Inferior parietal cortex (tissue), 1 donor: ENCODE data around the gene CHSY1.

Experiments used
- DNase-seq: peaks from one replicate; pipeline ENCODE4 v3.0.0-alpha.2; 2016; ENCODE audit errors: extremely low spot score

CHSY1 gene

DNA sequence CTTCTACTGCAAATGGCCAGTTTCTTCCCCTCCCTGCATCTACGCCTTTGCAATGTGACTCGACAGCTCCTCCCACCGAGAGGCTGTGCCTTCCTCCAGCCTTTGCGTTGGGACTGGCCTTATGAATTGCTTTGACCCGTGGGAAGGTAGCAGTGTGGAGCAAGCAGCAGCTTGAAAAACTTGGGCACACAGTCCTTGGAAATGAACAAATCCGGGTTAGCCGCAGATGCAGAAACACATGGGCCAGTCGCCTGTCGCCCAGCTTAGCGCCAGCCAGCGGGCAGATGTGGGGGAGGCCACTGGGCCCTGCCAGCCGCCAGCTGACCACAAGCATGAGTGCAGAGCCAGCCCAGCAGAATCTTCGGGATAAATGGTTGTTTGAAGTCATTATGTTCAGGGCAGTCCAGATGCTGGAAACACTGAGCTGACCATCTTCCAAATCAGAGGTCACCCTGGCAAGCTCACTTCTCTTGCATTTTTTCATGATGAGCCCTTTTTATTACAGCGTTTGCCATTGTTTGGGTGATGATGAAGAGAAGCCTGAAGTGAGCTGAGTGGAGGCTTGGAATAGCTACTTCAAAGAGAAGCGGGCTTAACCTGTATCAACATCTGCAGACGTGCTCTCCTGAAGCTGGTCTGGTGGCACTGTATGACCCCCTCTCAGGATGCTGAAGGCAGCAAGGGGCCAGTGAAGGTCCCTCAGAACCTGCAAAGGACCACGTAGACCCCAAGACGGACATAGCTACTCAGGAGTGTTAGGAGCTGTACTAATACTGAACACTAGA is 15.7 kb upstream of the CHSY1 start:
- DNase-seq, result peak; percentile 41

DNA sequence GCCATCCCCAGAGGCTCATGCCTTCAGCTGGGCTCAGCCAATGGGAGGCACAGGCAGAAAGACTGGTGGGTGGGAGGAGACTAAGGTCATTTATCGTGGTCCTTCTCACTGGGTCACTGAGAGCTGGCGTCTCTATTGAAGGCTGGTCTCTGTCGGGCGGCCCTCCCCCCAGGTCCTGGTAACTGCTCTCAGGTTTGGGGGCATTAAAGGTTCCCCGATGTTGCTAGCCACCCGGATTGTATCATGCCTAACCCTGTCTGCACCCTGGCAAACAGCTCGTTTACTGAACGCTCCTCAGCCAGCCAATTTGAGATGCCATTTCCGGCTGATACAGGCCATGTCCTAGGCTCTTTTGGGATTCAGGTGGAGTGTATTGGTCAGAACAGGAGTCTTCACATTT is 14.9 kb upstream of the CHSY1 start:
- DNase-seq, result no peak

DNA sequence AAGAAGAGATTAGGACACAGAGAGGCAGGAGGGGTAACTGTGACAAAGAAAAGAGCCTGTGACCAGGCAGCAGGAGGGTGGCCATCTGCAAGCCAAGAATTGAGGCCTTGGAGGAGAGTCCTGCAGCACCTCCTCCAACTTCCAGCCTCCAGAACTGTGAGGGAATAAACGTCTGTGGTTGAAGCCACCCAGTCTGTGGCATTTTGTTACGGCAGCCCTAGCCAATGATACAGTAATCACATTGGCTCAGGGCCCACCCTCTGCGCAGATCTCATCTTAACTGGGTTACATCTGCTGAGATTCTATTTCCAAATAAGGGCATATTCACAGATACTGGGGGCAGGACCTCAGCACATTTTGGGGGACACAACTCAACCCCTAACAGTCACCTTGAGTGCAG is 14.2 kb upstream of the CHSY1 start:
- DNase-seq, result no peak

DNA sequence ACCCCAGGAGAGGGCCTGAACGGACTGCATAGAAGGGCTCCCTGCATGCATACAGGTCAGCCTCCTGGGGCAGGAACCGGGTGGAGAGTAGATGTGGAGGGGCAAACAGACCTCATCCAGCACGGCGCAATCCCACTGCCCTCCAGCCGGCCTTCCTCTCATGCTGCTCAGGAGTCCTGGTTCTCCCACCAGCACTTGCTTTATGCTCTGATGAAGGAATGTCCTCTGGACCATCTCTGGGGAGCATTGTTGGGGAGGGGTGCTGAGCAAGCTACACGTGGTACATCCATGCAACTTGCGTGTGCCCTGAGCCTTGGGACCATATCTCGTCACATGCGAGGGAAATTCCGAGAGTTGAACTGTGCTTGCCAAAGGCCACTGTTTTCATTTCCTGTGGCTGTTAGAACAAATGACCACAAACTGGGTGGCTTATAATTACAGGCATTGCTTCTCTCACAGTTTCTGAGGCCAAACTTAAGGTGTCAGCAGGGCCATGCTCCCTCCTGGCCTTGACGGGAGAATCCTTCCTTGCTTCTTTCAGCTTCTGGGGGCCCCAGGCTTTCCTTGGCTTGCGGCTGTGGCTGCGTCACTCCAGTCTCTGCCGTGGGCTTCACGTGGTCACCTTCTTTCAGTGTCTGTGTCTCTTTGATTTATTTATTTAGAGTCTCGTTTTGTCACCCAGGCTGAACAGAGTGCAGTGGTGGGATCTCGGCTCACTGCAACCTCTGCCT is 13.2 kb upstream of the CHSY1 start:
- no peak for DNase-seq

DNA sequence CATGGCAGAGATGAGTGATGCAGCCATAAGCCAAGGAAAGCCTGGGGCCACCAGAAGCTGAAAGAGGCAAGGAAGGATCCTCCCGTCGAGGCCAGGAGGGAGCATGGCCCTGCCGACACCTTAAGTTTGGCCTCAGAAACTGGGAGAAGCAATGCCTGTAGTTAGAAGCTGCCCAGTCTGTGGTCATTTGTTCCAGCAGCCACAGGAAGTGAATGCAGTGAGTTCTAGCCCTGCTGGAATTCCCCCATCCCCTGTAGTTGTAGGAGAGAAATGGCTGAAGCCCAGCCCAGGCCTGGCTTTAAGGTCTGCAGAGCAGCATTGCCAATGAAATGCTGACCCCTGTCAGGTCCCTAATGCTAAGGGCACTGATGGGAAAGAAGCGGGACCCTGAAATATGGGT is 12.2 kb upstream of the CHSY1 start:
- no peak for DNase-seq

DNA sequence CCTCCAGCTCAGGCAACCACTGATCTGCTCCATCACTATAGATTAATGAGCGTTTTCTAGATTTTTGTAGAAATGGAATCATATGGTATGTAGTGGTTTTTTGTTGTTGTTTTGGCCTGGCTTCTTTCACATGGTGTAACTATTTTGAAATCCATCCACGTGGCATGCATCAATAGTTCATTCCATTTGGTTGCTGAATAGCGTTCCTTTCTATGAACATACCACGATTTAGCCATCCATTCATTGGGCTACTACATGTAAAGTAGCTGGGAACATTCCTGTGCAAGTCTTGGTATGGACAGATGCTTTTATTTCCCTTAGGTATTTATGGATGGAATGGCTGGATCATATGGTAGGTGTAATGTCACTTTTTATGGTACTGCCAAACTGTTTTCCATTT is 10.7 kb upstream of the CHSY1 start:
- no peak for DNase-seq

DNA sequence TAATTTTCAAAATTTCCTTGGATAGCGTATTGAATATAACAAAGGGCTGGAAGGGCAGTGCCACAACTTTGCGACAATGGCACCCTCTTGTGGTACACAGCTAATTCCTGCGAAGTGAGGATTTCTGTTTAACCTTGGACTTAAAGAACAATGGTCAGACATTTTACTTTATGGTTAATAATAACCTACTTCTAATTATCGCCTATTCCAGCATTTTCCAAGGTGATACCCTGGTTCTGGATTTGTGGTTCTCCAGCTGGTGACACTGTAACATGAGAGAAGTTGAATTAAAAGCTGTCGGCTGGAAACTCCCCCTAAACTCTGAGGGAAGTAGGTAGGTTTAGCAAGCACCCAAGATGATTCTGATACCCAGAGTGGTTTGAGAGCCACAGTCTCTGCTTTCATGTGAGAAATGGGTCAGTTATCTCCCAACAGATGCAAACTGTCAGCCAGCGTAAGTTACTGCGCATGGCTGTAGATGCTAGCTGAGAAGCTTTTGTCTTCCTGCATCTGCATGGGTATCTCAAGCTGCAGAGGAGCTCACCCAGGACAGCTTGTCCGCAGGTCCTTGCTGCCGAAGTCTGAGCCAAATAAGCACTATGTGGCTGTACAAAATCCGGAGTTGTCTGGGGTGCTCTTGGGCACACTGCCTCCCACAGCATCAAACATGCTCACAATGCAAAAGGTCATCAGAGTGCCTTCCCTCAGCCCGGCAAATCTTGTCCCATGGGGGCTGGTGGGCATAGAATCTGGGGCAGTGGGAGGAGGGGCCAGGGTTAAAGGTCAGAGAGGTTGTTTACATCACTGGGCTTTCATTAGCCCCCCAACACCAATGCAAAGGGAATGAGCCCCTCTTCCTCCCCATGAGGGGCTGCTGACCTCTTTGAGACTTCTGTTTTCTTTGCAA is 6.6 kb upstream of the CHSY1 start:
- peak; percentile 89 for DNase-seq

DNA sequence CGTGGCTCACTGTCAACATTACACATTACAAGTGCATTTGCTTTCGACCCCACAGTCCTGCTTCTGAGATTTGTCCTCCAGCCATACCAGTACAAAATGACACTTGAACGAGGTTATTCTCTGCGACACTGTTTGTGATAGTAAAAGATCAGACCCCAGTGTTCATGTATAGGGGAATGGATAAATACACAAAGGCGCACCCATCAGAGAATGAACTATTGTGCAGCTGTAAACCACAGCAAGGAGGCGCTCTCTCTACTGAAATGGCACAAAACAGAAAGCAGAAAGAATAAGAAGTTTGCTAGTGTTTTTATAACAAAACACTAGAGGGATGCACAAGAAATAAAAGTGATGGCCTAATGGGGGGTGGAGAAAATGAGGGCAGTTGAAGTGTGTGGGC is 4.9 kb upstream of the CHSY1 start:
- no peak for DNase-seq

DNA sequence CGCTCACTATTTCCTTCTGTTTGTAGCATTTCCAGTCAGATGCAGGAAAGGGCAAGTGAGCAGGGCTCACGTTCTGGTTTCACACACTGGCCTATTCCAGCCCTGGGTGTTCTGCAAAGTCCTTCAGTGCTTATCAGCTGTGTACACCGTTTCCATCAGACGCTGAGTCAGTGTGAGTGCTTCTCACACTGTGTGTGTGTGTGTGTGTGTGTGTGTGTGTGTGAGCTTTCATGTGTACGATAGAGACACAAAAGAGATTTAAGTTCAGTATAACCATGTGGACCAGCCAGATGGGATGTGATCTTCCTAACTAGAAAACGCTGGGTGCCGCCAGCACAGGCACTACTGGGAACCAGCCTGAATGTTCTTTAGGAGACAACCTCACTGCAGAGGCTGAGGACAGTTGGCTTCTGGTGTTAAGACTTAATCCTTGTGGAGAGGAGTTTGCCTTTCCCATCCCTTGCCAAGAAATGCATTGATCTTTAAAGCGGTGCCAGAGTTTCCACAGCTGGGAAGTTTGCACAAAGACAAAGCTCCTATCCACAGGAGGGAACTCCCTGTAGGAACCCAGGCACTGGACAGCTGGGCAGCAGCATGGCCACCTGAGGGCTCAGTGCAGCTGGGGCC is 3.9 kb upstream of the CHSY1 start:
- DNase-seq, result no peak

DNA sequence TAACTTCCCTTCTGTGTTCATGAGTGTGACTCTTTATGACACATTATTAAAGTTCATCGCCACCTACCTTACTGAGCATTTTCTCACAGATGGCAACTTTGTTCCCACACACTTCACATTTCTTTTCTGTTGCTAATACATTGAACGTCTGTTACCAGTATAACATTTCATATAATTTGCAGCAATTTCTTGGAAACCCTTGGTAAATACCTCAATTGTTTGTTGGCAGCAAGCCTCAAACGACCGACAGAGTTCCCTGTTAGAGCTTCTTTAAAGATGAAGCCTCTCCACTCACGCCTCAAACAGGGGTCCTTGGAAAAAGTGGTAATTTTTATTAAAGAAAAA is 3.2 kb upstream of the CHSY1 start:
- DNase-seq, result no peak

DNA sequence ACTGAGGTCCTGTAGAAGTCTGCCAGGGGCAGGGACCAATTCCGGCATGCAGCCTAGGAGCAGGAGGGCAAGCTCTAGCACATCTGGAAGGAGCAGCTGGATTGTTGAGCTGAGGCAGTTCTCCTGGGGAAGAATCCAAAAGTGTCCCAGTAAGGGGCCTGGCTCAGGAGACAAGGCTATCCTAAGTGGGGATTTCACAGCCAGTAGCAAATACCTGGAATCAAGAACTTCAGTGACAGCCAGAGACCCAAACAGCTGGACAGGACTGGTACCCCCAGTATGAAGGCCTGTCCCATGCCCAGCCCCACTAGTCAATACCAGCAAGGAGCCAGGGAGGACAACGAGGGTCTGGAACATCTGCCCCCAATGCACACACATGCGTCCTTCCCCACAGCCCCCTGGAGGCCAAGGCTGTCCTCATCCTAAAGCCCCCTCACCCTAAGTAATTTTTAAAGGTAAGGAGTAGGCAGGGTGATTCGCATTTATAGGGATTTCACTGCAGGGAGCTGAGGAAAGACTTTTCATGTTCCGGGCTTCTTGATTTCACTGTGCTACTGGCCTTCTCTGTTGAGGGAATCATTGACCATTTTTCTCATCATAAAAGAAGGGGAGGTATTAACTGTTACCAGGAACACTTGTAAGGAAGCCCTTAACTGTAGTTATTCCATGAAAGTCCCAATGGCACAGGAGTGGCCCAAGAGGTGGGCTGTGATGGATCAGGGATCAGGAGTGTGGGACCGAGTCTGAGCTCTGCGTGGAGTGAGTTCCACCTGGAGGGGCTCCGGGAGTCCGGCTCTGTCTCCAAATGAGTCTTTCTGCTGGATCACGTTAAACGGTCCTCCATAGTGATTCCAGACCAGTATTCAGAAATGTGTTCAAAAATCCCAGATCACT is 2.6 kb upstream of the CHSY1 start:
- no peak for DNase-seq

DNA sequence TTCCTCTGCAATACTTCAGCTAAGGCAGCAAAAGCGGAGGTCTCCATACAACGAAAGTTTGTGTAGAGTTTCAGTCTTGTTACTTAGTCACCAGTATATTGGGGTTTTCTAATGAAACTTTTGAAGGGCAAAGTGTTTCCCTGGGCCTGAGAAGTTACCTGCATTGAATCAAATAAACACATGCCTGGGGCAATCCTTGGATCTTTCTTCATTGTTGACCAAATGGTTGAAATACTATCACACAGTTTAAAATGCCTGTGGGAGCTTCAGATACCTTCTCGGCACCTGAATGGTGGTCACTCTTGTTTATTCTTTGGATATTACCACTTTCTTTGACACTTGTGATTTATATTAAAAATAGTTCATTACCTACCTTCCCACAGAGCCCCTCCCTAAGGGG is 988 bp upstream of the CHSY1 start:
- DNase-seq, result no peak

DNA sequence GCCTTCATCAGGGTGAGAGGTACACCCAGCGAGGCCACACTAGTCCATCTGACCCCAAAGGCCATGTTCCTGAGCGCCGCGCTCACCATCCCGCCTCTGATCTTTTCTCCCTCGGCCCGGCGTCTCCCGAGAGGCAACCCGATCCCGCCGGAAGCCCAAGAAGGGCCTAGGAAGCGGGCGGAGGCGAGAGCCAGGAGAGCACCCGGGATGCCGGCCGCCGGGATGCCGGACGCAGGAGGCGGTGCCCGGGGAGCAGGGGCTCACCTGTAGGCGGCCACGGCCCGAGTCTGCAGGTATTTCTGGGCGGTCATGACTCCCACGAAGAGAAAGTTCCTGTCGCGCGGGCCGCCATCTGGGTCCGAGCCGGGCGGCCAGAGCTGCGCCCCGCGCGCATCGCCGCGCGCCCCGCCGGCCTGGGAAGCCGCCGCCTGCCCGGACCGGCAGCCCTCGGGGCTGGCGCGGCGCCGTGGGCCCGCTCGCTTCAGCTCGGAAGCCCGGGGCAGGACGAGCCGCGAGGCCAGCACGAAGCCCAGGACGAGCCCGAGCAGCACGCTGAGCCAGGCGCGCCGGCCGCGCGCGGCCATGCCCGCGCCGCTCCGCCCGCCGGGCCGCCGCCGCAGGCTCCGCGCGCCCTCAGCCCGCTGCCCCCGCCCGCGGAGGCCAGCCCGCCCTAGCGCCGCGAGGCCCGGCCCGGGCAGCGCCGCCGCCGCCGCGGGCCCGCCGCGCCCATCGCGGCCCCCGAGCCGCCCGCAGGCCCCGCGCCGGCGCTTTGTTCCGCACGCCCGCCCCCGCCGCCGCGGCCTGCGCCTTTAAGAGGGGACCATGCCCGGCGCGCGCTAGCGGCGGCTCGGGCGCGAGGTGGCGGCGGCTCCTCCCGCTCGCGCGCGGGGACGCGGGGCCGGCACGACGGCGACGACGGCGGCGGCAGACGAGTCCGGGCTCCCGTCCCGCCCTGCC is 697 bp downstream of the CHSY1 start:
- DNase-seq, result no peak

DNA sequence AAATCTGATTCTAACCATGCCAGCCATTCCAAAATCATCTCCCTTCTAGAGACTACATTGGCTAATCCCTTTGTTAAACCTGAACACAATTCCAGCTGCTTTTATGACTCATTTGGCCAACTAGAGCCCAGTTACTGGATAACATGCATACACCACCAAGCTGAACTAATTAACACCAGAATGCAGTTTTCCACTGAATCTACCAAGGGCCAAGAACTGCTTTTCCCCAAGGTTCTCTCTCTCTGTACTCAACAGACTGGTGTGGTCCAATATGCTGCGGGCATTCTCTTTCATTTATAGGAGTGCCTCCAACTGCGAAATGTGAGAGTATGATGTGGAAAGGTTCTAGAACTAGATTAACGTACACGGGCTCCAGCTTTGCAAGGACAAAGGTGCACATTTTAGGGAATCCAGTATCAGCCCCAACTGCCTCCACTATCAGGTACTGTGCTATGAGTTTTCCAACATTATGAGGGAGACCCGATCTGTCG is 1.5 kb downstream of the CHSY1 start:
- DNase-seq, result no peak

DNA sequence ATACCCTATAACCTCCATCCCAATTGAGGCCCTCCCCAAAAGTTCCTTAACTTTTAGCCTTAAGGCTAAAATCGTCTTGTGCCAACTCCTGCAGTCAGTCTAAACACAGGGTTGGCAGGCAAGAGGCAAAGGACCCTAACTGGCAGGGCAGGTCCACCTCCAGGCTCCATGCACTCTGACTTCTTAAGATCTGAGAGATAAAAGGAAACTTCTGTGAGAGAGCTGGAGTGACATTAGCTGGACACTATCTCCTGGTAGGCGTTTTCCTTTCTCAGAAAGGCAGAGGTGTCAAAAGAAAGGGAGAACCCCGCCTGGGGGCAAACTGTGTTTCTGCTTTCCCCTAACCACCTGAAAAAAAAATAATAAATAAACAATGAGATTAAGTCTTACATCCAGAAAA is 3.6 kb downstream of the CHSY1 start:
- DNase-seq, result no peak

DNA sequence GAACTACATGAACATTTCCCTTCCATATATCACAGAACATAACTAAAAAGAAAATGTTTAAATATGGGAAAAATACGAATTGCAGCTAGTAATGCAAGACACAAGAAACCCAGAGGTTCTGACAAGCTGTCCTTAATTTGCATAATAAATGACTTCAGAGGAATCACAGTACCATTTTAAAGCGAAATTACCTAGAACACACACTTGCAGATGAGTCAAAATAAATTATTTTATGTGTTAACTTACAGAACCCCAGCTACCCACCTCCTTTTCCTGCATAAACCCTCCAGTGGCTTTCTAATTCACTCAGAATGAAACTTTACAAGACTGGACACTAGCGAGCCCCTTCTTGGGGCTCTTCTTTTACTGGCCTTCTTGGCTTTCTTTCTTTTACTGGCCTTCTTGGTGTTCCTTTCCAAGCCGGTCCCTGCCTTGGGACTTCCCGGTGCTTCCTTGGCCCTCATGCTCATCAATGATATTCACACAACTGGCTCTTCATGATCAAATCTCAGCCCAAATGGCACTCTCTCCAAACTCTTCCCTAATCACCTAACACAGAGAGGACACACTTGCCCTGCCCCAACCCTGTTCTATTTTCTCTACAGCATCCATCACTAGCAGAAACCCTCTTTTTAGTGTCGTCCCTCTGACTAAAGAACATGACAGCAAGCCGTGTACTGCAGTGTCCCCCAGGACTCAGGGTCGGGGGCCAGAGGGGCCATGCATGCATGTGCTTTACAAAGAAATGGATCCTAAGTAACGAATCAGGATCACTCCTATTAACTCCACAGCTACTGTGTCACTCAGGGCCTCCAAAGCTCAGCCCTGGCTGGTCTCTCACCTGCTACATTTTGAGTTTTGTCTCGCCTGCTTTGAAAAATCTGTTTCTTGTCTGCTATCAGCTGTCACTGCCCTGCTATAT is 4.8 kb downstream of the CHSY1 start:
- no peak for DNase-seq

DNA sequence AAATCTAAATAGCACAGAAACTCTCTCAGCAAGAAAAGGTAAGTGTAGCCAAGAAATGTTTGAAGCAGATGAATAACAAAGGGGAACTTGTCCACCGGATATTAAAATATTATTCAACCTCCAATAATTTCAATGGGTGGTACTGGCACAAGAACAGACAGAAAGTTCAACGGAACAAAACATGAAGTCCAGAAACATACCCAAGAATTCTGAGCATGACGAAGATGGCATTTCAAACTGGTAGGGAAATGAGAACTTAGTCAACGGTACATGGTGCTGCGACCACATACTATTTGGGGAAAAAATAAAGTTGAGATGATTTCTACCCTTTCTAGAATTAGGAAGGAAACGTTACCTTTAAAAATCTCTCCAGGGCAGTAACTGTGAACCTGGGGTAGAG is 5.5 kb downstream of the CHSY1 start:
- DNase-seq, result no peak

DNA sequence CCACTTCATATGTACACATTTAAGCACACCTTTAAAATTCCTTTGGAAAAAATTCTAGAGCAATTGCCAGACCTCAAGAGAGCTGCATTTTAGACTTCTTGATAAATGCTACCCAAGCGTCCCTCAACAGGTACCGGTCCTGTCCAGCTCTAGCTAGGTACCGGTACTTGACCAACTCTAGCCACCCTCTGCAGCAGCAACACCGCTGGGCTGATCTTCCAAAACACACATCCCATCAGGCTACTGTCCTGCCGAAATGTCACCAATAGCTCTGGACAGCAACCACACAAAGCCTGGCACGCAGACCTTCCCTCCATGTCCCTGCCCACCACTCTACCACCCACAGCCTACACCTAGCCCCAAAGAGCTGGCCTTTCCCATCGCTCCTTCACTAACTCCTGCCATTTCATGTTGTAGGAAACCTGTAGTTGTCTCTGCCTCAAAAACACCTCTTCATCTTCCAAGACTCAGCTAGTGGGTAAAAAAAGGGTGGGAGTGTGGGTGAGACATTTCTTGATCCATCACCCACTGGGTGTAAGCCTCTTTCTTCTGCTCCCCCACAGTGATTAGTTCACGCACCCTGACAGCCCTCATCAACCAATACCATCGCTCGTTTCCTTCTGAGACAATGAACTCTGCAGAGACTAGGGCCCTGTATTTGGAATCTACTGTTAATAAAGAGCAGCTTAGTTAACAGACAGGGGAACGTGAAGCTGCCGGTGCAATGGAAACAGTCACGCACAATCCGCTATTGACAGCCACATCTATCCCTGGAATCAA is 6.8 kb downstream of the CHSY1 start:
- no peak for DNase-seq
